ENCODE results near the gene NTRK3. TPM values are rescaled to one million over a fixed set of nuclear protein-coding genes. Genes with fewer than 3 reads are reported as not detected.

NTRK3 gene
- total RNA-seq, 1 experiment from 2014 or later, result not detected

DNA sequence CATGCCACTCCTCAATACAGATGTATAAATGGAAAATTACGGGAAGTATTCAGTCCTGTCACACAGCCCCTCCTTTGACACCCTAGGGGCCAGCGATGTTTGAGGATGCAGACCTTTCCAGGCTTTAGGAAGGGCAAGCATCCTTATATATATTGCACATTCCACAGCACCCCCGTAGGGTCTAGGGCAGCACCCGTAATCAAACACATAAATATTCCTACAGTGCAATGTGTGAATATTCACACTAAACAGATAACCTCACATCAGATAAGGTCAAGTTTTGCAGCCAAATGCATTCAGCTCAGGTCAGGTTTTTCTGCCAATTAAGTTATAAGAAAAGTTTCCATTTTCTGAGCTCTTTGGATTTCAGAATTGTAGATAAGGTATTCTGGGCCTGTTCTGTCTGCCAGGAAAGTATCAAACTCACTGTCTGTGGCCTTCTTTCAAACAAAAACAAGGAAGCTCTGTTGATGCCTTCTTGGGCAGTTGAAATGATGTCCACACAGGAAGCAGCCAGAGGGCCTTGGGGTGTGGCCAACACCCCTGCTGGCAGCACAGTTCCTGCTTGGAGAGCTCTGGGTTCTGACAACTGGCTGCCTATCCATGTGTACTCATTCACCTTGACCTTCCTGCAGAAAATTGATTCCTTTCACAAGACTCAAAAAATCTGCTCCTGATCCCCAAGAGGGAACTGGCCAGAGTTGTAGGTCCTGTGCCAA, 427.0 kb downstream of the NTRK3 start:
- CTCF ChIA-PET, result no interaction called here
- H3K27ac Mint-ChIP-seq (ENCODE audit: unreplicated experiment), result no peak overlapping the region
- Histone ChIP-seq H3K9me3 (no peaks in the 10 kb centered on the region), H3K27me3 (replicated peaks; ENCODE audit: control insufficient read depth, insufficient read depth, low read length) (no peaks in the 10 kb centered on the region), H3K36me3 (ENCODE audit: control insufficient read depth, insufficient read depth, low read length) (no peaks in the 10 kb centered on the region), H3K4me3 (ENCODE audit: low read depth, low read length) (no peak overlapping the region), H3K4me1 (no peaks in the 10 kb centered on the region)
- intact Hi-C loops (cut with micrococcal nuclease; ENCODE audit: unreplicated experiment), result no loop called here
- no peaks in the 10 kb centered on the region for H3K4me1 Mint-ChIP-seq (ENCODE audit: low read depth, unreplicated experiment)
- POLR2A ChIA-PET, result no interaction called here
- H3K27me3 Mint-ChIP-seq (ENCODE audit: insufficient read depth, unreplicated experiment), result peaks cover 40% of the 10 kb centered on the region
- no peak overlapping the region for H3K4me3 Mint-ChIP-seq (ENCODE audit: unreplicated experiment)
- TF ChIP-seq, protein P1, sequence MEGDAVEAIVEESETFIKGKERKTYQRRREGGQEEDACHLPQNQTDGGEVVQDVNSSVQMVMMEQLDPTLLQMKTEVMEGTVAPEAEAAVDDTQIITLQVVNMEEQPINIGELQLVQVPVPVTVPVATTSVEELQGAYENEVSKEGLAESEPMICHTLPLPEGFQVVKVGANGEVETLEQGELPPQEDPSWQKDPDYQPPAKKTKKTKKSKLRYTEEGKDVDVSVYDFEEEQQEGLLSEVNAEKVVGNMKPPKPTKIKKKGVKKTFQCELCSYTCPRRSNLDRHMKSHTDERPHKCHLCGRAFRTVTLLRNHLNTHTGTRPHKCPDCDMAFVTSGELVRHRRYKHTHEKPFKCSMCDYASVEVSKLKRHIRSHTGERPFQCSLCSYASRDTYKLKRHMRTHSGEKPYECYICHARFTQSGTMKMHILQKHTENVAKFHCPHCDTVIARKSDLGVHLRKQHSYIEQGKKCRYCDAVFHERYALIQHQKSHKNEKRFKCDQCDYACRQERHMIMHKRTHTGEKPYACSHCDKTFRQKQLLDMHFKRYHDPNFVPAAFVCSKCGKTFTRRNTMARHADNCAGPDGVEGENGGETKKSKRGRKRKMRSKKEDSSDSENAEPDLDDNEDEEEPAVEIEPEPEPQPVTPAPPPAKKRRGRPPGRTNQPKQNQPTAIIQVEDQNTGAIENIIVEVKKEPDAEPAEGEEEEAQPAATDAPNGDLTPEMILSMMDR (IDR thresholded peaks at IDR 0.05; ENCODE audit: insufficient read depth in 1 of 2, low read depth in 1 of 2, low read length in 1 of 2, severe bottlenecking in 1 of 2, unreplicated experiment in 1 of 2), result no peak
- H3K9me3 Mint-ChIP-seq (ENCODE audit: unreplicated experiment), result peaks cover 9% of the 10 kb centered on the region
- no peak for DNase-seq
- H3K36me3 Mint-ChIP-seq (ENCODE audit: insufficient read depth, unreplicated experiment), result peaks cover 5% of the 10 kb centered on the region
- no TSS peak for BruUV-seq (replicated peaks)

DNA sequence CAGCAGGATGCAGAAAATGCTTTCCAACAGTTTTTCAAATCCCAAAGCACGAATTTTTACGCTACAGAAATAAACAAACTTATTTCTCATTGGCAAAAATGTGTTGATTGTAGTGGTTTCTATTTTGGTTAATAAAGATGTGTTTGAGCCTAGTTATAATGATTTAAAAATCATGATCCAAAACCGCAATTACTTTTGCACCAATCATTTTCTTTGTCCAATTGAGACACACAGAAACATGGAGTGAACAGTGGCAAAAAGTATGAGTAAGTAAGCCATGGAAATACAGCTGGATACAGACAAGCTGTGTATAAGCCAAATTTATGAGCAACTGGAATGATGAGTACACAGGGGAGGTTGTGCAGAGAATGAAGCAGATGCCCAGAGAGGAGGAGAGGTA, 427.9 kb downstream of the NTRK3 start:
- DNase-seq, result no peak
- no peaks in the 10 kb centered on the region for H3K4me1 ChIP-seq
- CTCF ChIA-PET, result no interaction called here
- Mint-ChIP-seq H3K27me3 (ENCODE audit: insufficient read depth, unreplicated experiment) (peaks cover 36% of the 10 kb centered on the region), H3K4me3 (ENCODE audit: unreplicated experiment) (no peak overlapping the region), H3K36me3 (ENCODE audit: insufficient read depth, unreplicated experiment) (peaks cover 4% of the 10 kb centered on the region), H3K27ac (ENCODE audit: unreplicated experiment) (no peak overlapping the region), H3K4me1 (ENCODE audit: low read depth, unreplicated experiment) (no peaks in the 10 kb centered on the region), H3K9me3 (ENCODE audit: unreplicated experiment) (peaks cover 9% of the 10 kb centered on the region)
- POLR2A ChIA-PET, result no interaction called here
- intact Hi-C loops (cut with micrococcal nuclease; ENCODE audit: unreplicated experiment), result no loop called here
- H3K36me3 ChIP-seq (ENCODE audit: control insufficient read depth, insufficient read depth, low read length), result no peaks in the 10 kb centered on the region
- H3K4me3 ChIP-seq (ENCODE audit: low read depth, low read length), result no peak overlapping the region
- H3K9me3 ChIP-seq, result no peaks in the 10 kb centered on the region
- TF ChIP-seq, protein P1 (IDR thresholded peaks at IDR 0.05; ENCODE audit: insufficient read depth in 1 of 2, low read depth in 1 of 2, low read length in 1 of 2, severe bottlenecking in 1 of 2, unreplicated experiment in 1 of 2), result no peak
- no peaks in the 10 kb centered on the region for H3K27me3 ChIP-seq (replicated peaks; ENCODE audit: control insufficient read depth, insufficient read depth, low read length)
- no TSS peak for BruUV-seq (replicated peaks)

DNA sequence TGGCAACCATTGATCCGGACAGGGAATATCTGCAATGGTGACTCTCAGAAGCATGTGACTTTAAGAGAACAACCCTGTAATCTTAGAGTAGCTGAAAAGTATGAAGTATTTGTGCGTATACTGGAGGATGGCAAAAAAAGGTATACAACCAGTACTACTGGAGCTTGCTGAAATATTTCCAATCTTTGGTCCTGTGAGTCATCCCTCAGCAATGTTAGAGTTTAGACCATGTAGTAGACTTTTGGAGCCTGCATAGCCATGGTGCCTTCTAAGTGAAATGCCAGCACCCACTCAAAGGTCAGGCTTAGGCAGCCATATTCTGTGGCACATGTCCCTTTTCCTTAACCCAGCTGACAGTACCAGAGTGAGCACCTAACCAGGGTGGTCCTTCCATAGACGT, 429.4 kb downstream of the NTRK3 start:
- H3K9me3 Mint-ChIP-seq (ENCODE audit: unreplicated experiment), result peaks cover 9% of the 10 kb centered on the region
- H3K4me1 ChIP-seq, result no peaks in the 10 kb centered on the region
- peaks cover 22% of the 10 kb centered on the region for H3K27me3 Mint-ChIP-seq (ENCODE audit: insufficient read depth, unreplicated experiment)
- TF ChIP-seq, protein P1 (IDR thresholded peaks at IDR 0.05; ENCODE audit: insufficient read depth in 1 of 2, low read depth in 1 of 2, low read length in 1 of 2, severe bottlenecking in 1 of 2, unreplicated experiment in 1 of 2), result no peak
- ChIA-PET CTCF (no interaction called here), POLR2A (no interaction called here)
- no peaks in the 10 kb centered on the region for H3K9me3 ChIP-seq
- H3K4me3 ChIP-seq (ENCODE audit: low read depth, low read length), result no peak overlapping the region
- no peak overlapping the region for H3K27ac Mint-ChIP-seq (ENCODE audit: unreplicated experiment)
- DNase-seq, result no peak
- BruUV-seq (replicated peaks), result no TSS peak
- no peaks in the 10 kb centered on the region for H3K27me3 ChIP-seq (replicated peaks; ENCODE audit: control insufficient read depth, insufficient read depth, low read length)
- intact Hi-C loops (cut with micrococcal nuclease; ENCODE audit: unreplicated experiment), result no loop called here
- no peaks in the 10 kb centered on the region for H3K4me1 Mint-ChIP-seq (ENCODE audit: low read depth, unreplicated experiment)
- H3K36me3 Mint-ChIP-seq (ENCODE audit: insufficient read depth, unreplicated experiment), result no peaks in the 10 kb centered on the region
- no peak overlapping the region for H3K4me3 Mint-ChIP-seq (ENCODE audit: unreplicated experiment)
- no peaks in the 10 kb centered on the region for H3K36me3 ChIP-seq (ENCODE audit: control insufficient read depth, insufficient read depth, low read length)

Data from Caco-2 (cell line).